Liver (tissue), 9 donors: ENCODE data around the gene GZMM. TPM values are rescaled to one million over a fixed set of nuclear protein-coding genes. Genes with fewer than 3 reads are reported as not detected.

Source experiments
- DNase-seq: peaks from one replicate; pipeline ENCODE4 v3.0.0-alpha.2; 2017; ENCODE audit warnings: low spot score
- H3K27ac ChIP-seq, 2 donors: one replicate each; pipeline ENCODE4 v1.7.0; 2013; ENCODE audit warnings: inconsistent platforms in 2 of 2, low read length in 2 of 2, control low read depth in 1 of 2, low read depth in 1 of 2, mild to moderate bottlenecking in 1 of 2
- H3K27me3 ChIP-seq, 4 donors: one replicate each; pipeline versions ENCODE4 v1.6.1 to v1.7.0; 2013; ENCODE audit warnings: low read length in 3 of 4, inconsistent platforms in 1 of 4, mild to moderate bottlenecking in 1 of 4, moderate library complexity in 1 of 4; ENCODE audit not compliant: control insufficient read depth in 4 of 4, insufficient read depth in 4 of 4
- H3K36me3 ChIP-seq, 4 donors: one replicate each; pipeline versions ENCODE4 v1.6.1 to v1.7.0; 2013; ENCODE audit warnings: low read length in 3 of 4, mild to moderate bottlenecking in 3 of 4, low read depth in 1 of 4, moderate library complexity in 1 of 4; ENCODE audit not compliant: control insufficient read depth in 4 of 4, insufficient read depth in 3 of 4
- H3K4me1 ChIP-seq, 4 donors: one replicate each; pipeline versions ENCODE4 v1.6.1 to v1.7.0; 2013; ENCODE audit warnings: low read length in 3 of 4, mild to moderate bottlenecking in 3 of 4, moderate library complexity in 1 of 4; ENCODE audit not compliant: control insufficient read depth in 4 of 4, insufficient read depth in 4 of 4
- H3K4me3 ChIP-seq, 3 donors: one replicate each; pipeline versions ENCODE4 v1.6.1 to v1.7.0; 2013; ENCODE audit warnings: low read length in 3 of 3, control low read depth in 1 of 3, low read depth in 1 of 3, mild to moderate bottlenecking in 1 of 3
- H3K9ac ChIP-seq, 2 donors: one replicate each; pipeline ENCODE4 v1.7.0; 2013; ENCODE audit warnings: low read length in 2 of 2, mild to moderate bottlenecking in 2 of 2, moderate library complexity in 2 of 2, control low read depth in 1 of 2, low read depth in 1 of 2
- H3K9me3 ChIP-seq, 4 donors: one replicate each; pipeline versions ENCODE4 v1.6.1 to v1.7.0; 2013; ENCODE audit warnings: low read length in 3 of 4; ENCODE audit not compliant: control insufficient read depth in 4 of 4
- EGR1 ChIP-seq, 2 donors: IDR thresholded peaks; 2 replicates each; pipeline ENCODE4 v1.6.1; 2016 to 2018; ENCODE audit warnings: antibody characterized with exemption in 2 of 2, low read depth in 2 of 2
- FOXA1 ChIP-seq: IDR thresholded peaks from 2 replicates; pipeline ENCODE4 v1.6.1; 2016; ENCODE audit warnings: antibody characterized with exemption
- FOXA2 ChIP-seq: IDR thresholded peaks from 2 replicates; pipeline ENCODE4 v1.6.1; 2016; ENCODE audit warnings: antibody characterized with exemption
- GABPA ChIP-seq, 2 donors: IDR thresholded peaks in 1 of 2; conservative IDR thresholded peaks in 1 of 2; 2 replicates each; pipeline ENCODE4 v1.6.1; 2016; ENCODE audit warnings: antibody characterized with exemption in 2 of 2, mild to moderate bottlenecking in 1 of 2, moderate library complexity in 1 of 2
- HNF4A ChIP-seq, 2 donors: conservative IDR thresholded peaks; 2 replicates each; pipeline ENCODE4 v1.6.1; 2016; ENCODE audit warnings: antibody characterized with exemption in 2 of 2, mild to moderate bottlenecking in 2 of 2
- HNF4G ChIP-seq: IDR thresholded peaks from 2 replicates; pipeline ENCODE4 v1.6.1; 2016; ENCODE audit warnings: antibody characterized with exemption
- JUND ChIP-seq, 2 donors: IDR thresholded peaks; 2 replicates each; pipeline ENCODE4 v1.6.1; 2016; ENCODE audit warnings: antibody characterized with exemption in 2 of 2
- NR2F2 ChIP-seq: IDR thresholded peaks from 2 replicates; pipeline ENCODE4 v1.6.1; 2016; ENCODE audit warnings: antibody characterized with exemption
- RXRA ChIP-seq, 2 donors: IDR thresholded peaks; 2 replicates each; pipeline ENCODE4 v1.6.1; 2017 to 2018; ENCODE audit warnings: antibody characterized with exemption in 2 of 2, mild to moderate bottlenecking in 1 of 2
- SP1 ChIP-seq: IDR thresholded peaks from 2 replicates; pipeline ENCODE4 v1.6.1; 2018; ENCODE audit warnings: antibody characterized with exemption, mild to moderate bottlenecking
- TAF1 ChIP-seq: conservative IDR thresholded peaks from 2 replicates; pipeline ENCODE4 v1.6.1; 2016; ENCODE audit warnings: antibody characterized with exemption, mild to moderate bottlenecking
- YY1 ChIP-seq: IDR thresholded peaks from 2 replicates; pipeline ENCODE4 v1.6.1; 2016; ENCODE audit warnings: antibody characterized with exemption, mild to moderate bottlenecking
- WGBS: extraction: QIAGEN DNeasy Blood & Tissue Kit; methylation state at CpG from one replicate; pipeline ENCODE4 v1.1.7; 2013; 5-methylcytosine and 5-hydroxymethylcytosine counted together
- polyA plus RNA-seq, 2 donors: library from polyadenylated mRNA; stranded (reverse) in 1 of 2; unstranded in 1 of 2; fragments of 200-250 nt in 1 of 2; fragments of >200 nt in 1 of 2; fragmentation: Nextera tagmentation in 1 of 2; extraction: Ambion mirVana in 1 of 2; gene quantifications; one replicate each; pipeline versions ENCODE4 v1.2.1 to v1.2.3, GENCODE V29; 2013 to 2015
- total RNA-seq, 2 donors: library from RNA; depleted of rRNA; stranded (reverse); fragments of >200 nt; gene quantifications; one replicate each; pipeline ENCODE4 v1.2.3, GENCODE V29; 2014
- TF ChIP-seq, protein P1 (sequence below): IDR thresholded peaks from 2 replicates; pipeline ENCODE4 v1.6.1; 2016; ENCODE audit warnings: antibody characterized with exemption
- TF ChIP-seq, protein P2 (sequence below): IDR thresholded peaks from 2 replicates; pipeline ENCODE4 v1.6.1; 2016; ENCODE audit warnings: antibody characterized with exemption
- TF ChIP-seq, protein P3 (sequence below): IDR thresholded peaks from 2 replicates; pipeline ENCODE4 v1.6.1; 2016; ENCODE audit warnings: antibody characterized with exemption
- TF ChIP-seq, protein P4 (sequence below): fragments of 150-350 bp; IDR thresholded peaks from 2 replicates; pipeline ENCODE4 v1.5.1; 2017; ENCODE audit warnings: improper control_type of control experiment, low read depth, low read length; ENCODE audit not compliant: missing input control
- TF ChIP-seq, protein P5 (sequence below): IDR thresholded peaks from 2 replicates; pipeline ENCODE4 v1.6.1; 2016; ENCODE audit warnings: antibody characterized with exemption, mild to moderate bottlenecking
- donor health status: healthy.
- donor health status: healthy.
- donor health status: healthy.
- donor health status: healthy.
- donor health status: healthy.

GZMM gene
- total and polyA plus RNA-seq, 4 donors, result 0.28 to 1.3 (median 1.1) TPM

DNA sequence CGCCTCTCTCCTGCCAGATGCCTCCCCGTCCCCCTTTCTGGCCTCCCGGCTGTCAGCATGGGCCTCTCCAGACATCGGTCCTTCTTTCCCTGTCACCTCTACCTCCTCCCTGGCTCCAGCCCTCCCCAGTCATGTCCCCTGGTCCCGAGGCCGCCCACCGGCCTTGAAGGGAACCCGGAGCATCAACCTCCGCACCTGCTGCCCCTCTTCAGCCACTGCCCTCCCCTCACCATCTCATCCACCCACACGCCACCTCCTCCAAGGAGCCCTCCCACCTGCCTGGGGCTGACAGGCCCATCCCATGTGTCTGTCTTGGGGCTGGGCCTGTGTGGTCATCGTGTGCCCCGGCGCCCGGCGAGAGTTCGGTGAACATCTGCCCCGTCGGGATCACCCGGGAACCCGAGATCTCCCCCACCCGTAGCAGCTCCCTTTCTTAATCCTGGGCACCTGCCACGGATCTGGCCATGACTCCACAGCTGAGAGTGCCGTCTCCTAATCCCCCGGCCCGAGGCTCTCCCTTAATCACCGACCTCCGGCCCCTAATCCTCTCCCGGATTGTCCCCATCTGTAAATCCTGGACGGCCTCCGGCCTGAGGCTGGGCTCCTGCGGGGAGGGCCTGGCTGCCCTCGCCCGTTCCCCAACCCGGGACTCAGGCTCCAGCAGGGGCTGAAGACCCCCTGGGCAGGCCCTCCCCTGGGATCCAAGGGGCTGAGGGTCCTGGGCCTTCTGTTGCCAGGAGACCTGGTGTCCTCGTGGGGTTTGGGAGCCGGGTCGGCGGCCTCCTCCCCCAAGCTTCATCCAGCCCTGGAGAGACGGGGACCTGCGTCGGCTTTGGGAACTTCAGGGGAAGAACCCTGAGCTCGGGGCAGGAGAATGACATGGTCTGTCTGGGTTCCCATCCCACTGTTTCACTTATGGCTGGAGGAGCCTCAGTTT is 51.7 kb downstream of the GZMM start:
- no peaks in the 10 kb centered on the region for H3K36me3 ChIP-seq
- no peak overlapping the region for H3K9ac ChIP-seq
- DNase-seq, result no peak
- no peak overlapping the region for H3K27ac ChIP-seq
- no peaks in the 10 kb centered on the region for H3K9me3 ChIP-seq
- TF ChIP-seq GABPA (IDR thresholded peaks at IDR 0.05 in 1 of 2, conservative IDR thresholded peaks at IDR 0.05 in 1 of 2) (no peak), HNF4A (conservative IDR thresholded peaks at IDR 0.05) (no peak), RXRA (IDR thresholded peaks at IDR 0.05) (no peak), TAF1 (no peak), SP1 (no peak), EGR1 (IDR thresholded peaks at IDR 0.05; ENCODE audit: low read depth in 2 of 2) (no peak), FOXA2 (no peak), FOXA1 (no peak), NR2F2 (no peak), JUND (IDR thresholded peaks at IDR 0.05) (no peak), HNF4G (no peak), YY1 (no peak)
- TF ChIP-seq, protein P1, sequence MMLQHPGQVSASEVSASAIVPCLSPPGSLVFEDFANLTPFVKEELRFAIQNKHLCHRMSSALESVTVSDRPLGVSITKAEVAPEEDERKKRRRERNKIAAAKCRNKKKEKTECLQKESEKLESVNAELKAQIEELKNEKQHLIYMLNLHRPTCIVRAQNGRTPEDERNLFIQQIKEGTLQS, result no peak
- TF ChIP-seq, protein P2, sequence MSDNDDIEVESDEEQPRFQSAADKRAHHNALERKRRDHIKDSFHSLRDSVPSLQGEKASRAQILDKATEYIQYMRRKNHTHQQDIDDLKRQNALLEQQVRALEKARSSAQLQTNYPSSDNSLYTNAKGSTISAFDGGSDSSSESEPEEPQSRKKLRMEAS, result no peak
- TF ChIP-seq, protein P3, sequence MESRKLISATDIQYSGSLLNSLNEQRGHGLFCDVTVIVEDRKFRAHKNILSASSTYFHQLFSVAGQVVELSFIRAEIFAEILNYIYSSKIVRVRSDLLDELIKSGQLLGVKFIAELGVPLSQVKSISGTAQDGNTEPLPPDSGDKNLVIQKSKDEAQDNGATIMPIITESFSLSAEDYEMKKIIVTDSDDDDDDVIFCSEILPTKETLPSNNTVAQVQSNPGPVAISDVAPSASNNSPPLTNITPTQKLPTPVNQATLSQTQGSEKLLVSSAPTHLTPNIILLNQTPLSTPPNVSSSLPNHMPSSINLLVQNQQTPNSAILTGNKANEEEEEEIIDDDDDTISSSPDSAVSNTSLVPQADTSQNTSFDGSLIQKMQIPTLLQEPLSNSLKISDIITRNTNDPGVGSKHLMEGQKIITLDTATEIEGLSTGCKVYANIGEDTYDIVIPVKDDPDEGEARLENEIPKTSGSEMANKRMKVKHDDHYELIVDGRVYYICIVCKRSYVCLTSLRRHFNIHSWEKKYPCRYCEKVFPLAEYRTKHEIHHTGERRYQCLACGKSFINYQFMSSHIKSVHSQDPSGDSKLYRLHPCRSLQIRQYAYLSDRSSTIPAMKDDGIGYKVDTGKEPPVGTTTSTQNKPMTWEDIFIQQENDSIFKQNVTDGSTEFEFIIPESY, result no peak
- TF ChIP-seq, protein P4, sequence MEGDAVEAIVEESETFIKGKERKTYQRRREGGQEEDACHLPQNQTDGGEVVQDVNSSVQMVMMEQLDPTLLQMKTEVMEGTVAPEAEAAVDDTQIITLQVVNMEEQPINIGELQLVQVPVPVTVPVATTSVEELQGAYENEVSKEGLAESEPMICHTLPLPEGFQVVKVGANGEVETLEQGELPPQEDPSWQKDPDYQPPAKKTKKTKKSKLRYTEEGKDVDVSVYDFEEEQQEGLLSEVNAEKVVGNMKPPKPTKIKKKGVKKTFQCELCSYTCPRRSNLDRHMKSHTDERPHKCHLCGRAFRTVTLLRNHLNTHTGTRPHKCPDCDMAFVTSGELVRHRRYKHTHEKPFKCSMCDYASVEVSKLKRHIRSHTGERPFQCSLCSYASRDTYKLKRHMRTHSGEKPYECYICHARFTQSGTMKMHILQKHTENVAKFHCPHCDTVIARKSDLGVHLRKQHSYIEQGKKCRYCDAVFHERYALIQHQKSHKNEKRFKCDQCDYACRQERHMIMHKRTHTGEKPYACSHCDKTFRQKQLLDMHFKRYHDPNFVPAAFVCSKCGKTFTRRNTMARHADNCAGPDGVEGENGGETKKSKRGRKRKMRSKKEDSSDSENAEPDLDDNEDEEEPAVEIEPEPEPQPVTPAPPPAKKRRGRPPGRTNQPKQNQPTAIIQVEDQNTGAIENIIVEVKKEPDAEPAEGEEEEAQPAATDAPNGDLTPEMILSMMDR, result no peak
- TF ChIP-seq, protein P5, sequence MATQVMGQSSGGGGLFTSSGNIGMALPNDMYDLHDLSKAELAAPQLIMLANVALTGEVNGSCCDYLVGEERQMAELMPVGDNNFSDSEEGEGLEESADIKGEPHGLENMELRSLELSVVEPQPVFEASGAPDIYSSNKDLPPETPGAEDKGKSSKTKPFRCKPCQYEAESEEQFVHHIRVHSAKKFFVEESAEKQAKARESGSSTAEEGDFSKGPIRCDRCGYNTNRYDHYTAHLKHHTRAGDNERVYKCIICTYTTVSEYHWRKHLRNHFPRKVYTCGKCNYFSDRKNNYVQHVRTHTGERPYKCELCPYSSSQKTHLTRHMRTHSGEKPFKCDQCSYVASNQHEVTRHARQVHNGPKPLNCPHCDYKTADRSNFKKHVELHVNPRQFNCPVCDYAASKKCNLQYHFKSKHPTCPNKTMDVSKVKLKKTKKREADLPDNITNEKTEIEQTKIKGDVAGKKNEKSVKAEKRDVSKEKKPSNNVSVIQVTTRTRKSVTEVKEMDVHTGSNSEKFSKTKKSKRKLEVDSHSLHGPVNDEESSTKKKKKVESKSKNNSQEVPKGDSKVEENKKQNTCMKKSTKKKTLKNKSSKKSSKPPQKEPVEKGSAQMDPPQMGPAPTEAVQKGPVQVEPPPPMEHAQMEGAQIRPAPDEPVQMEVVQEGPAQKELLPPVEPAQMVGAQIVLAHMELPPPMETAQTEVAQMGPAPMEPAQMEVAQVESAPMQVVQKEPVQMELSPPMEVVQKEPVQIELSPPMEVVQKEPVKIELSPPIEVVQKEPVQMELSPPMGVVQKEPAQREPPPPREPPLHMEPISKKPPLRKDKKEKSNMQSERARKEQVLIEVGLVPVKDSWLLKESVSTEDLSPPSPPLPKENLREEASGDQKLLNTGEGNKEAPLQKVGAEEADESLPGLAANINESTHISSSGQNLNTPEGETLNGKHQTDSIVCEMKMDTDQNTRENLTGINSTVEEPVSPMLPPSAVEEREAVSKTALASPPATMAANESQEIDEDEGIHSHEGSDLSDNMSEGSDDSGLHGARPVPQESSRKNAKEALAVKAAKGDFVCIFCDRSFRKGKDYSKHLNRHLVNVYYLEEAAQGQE, result no peak
- peaks cover 0 to 11% (median 0%) of the 10 kb centered on the region in 4 donors for H3K27me3 ChIP-seq
- 81% methylated on average over 42 of the region's 42 CpGs for WGBS
- no peaks in the 10 kb centered on the region for H3K4me1 ChIP-seq
- H3K4me3 ChIP-seq, result no peak overlapping the region
